GM21447 (cell line): ENCODE results near the gene SLC43A3.
"Not testable (repeated sequence)": the region's sequence is repeated elsewhere in the genome, so short reads cannot be mapped to it uniquely, and the experiment has no call there.

ENCODE experiments used
- ATAC-seq: cut with Tn5 transposase; IDR thresholded peaks from one replicate; pipeline ENCODE4 v1.9.1; 2021; ENCODE audit not compliant: unreplicated experiment

The SLC43A3 gene

DNA sequence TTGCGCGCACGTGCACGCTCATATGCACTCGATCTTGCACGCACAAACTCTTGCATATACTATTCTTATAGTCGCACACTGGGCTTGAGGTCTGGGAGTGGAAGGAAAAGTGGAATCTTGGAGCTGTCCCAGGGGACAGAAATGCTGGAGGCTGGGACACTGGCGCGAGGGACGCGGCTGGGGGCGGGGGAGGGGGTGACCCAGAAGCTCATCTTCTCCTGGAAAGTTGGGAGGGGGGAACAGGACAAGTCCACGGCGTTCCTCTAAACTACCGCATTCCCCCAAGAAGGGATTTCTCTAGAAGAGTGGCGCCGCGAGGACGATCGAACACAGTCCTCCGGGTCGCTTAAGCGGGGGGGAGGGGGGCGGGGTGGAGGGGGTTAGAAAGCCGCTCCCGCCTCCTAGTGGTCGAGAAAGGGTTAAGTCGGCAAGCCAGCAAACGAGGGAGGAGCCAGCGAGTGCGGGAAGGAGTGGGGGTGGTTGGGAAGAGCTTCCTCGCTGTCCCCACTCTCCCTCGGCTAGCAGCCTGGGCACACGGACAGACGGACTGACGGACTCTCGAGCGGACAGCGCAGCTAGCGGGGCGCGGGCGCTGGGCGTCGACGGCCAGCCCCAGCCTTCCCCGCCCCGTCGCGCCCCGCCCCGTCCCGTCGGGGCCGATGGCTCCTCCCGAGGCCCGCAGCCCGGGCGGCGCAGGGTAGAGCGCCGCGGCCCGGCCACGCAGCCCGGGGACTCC is 33.3 kb upstream of the SLC43A3 start, which contains the start of gene RTN4RL2:
Gene RTN4RL2 (plus strand): TSS at position 507 of the 736 bp plus-strand sequence. CDS start 338 bp downstream, outside the sequence.
- ATAC-seq, result peak; percentile 42

DNA sequence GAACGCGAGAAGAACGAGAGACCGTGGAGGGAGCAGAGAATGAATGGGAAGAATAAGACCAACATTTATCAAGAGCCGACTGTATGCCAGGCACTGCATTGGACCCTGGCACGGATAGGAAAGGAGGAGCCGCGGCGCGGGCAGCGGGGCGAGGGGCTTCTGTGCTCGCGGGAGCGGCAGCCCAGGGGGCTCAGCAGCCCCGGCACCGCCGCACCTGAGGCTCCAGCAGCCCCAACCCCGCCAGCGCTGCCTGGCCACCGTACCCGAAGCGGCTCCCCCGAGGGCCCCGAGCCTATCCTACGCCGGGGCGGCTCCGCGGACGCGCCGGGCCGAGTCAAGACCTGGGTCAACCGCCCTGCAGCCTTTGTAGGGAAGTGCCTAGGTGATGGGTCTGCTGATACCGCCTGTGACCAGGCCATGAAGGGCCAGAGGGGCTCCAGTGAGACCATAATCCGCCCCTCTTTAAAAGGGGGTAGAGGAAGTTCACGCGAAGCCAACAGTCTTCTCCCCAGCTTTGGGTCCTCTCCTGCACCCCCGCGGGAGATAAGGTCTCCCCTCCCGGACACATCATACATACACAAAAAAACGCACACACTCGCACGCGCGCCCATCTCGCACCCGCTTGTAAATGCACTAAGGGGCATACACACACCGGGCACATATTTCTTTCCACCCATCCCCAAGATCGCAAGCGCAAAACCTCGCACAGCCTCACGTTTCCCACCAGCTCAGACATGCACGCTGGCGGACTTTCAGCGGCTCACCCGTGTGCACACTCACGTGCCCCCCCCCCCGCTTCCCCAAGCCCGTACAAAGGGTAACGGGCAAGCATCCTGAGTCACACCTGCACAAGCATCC is 32.5 kb upstream of the SLC43A3 start:
- no peak for ATAC-seq

DNA sequence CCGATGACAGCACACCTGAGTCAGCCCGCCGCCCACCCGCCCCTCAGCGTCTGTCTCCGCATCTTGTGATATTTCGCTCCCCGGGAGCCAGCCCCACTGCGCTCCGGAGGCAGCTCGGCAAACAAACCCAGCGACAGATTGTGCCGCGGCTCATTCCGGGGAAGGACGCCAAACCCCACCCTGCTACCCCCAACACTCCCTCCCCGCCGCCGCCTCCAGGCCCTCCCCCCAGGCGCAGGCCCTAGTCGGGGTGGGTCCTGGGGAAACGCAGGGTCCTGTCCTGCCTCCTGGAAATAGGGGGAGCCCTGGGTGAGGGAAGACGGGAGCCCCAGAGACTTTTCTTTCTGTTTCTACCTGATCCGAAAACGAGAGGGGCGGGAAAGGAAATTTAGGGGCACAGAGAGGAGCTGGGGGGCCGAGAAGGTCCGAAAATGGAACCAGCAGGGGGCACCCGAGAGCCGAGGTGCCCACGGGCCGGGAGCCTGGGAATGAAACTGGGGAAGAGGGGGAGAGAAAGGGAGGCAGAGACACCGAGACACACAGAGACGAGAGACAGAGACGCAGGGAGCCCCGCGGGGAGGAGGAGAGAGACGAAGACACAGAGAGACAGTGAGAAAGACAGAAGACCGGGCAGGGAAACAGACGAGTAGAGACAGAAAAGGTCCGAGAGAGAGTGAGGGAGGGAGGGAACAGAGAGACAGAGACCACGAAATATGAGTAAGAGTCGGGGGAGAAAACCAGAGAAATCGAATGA is 31.7 kb upstream of the SLC43A3 start:
- ATAC-seq, result no peak

DNA sequence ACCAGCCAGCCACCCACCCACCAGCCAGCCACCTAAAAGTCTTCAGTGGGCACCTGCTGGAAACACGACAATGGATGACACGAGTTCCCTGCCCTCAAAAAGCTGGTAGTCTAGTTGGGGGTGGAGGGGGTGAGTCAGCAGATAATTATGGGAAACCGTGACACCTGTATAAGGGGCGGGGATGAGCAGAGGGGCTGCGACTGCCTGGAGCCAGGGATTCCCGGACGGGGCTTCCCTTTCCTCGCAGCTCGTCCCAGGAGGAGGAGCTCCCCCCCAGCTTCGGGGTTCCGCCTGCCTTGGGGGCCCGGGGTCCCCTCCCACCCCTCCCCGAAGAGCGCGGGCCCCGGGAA is 31.1 kb upstream of the SLC43A3 start:
- ATAC-seq, result no peak

DNA sequence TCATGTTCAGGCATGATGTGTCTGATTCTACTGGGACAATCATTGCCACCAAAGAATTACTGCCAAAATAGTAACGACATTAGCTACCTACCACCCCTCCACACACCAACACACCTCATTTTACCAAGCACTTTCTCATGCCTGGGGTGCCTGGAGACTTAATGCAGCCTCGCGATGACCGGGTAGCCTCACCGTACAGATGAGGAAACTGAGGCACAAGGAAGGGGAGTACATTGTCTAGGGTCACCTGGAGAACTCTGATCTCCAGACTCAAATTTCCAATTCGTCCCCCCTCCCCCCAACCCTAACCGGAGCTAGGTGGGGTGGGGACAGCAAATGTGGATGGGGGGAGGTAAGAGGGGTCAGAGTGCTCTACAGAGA is 30.7 kb upstream of the SLC43A3 start:
- ATAC-seq, result no peak

DNA sequence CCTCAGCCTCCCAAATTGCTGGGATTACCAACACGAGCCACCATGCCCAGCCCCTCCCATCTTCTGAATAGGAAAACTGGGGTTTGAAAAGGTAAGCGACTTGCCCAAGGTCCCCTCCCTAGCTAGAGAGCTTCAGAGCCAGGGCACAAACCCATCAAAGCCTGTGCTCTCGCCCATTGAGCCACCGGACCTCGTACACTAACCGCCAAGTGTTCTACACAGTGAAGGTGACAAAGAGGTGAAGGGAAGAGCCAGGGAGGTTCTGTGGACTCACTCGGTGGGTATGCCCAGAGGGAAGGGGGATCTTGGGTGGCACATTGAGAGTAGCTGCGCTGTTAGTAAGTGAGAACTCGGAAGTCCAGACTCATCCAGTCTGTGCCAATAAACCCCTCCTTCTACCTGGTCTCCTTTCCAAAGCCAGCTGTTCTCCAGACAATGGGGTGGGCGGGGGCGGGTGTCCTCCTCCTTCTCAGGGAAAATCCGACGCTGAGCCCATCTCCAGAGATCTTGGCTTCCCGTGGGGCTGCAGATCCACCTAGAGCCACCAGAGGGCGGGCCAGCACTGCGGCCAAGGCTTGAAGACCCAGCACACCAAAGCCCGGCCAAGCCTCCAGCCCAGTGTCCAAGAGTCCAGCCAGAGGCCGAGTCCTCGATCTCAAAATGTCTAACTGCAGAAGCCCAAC is 30.2 kb upstream of the SLC43A3 start:
- no peak for ATAC-seq

- ATAC-seq, result no peak
Measured at GRCh38 chr11:57453543-57454177, 26.7 kb upstream of the SLC43A3 start.

- no peak for ATAC-seq
Measured at GRCh38 chr11:57446055-57446454, 19.1 kb upstream of the SLC43A3 start.

DNA sequence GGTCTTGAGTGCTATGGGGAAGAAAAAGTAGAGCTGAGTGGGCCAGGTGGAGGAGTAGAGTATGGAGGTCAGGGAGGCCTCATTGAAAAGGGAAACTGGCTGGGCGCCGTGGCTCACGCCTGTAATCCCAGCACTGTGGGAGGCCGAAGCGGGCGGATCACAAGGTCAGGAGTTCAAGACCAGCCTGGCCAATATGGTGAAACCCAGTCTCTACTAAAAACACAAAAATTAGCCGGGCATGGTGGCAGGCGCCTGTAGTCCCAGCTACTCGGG is 18.1 kb upstream of the SLC43A3 start:
- not testable (repeated sequence) for ATAC-seq

- ATAC-seq, result no peak
Measured at GRCh38 chr11:57444362-57445121, 17.6 kb upstream of the SLC43A3 start.

DNA sequence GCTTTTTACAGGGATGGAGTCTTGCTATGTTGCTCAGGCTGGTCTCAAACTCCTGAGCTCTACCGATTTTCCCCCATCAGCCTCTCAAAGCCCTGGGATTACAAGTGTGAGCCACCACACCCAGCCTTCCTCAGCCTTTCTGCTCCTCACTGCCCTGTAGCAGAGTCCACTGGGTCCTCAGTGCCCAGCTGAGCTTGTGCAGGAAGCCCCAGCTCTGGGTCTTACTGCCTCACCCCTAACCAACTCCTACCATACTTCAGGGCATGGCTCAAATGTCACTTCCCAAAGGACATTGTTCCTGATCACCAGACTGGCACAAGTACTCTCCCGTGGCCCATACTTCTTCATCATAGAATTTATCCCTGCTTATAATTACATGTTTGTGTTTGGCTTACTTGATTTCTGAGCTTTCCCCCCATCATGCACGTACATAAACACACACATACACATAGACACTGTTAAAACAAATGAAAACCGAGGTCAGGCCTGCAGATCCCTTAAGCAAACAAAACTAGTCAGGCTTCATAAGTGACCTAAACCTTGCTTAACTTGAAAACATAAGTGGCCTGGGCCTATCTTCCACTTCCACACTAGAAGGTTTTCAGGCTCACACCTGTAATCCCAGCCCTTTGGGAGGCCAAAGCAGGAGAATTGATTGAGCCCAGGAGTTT is 14.0 kb upstream of the SLC43A3 start:
- ATAC-seq, result no peak

DNA sequence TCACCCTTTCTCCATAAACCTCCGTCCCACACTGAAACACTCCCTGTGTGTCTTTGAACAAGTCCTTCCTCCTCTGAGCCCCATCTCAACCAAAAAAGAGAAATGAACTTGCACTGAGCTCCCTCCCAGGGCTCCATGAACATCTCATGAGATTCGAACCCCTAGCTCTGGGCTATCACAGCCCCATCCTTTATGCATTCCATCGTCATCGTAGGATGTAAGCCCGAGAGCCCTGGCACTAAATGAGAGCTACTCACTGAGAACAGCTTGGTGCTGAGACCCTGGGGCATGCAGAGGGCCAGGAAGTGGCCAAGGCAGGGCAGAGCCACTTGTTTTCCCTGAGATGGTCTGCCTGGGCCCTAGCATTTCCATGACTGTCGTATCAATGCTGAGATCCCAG is 12.9 kb upstream of the SLC43A3 start:
- ATAC-seq, result no peak

DNA sequence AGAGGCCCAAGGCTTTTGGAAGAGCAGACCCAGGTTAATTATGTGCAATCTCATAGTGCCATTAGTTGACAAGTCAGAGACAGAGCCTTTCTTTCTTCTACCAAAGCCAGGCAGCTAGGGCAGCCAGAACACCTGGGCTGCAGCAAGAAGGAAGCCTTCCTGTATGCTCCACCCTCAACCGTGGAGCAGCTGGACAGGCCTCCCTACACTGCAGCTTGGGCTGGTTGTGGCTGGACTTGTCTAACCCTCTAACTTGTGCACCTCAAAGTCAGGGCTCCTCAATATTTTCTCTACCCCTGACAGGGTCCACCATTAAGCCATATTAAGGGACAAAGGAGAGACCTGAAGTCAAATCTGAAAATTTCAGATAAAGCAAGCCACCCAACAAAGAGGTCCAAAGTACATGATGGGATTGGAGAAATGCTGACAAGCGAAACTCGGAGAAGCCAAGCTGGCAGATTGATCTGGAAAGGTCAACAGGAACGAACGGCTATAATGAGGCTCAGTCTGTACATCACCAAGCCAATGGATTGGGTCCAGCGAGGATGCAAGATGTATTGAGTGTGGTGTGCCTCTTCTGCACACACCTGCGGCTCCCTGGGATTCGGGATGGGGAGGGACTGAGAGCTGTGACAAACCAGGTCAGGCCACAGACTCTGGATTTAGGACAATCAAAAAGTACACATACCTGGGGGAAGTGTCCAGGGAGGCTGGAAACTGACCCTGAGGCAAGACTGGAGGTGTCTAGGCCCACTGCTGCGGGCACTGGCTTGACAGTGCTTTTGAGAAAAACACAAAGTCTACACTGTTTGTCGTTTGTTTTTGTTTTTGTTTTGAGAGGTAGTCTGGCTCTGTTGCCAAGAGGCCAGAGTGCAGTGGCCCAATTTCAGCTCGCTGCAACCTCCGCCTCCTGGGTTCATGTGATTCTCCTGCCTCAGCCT is 11.7 kb upstream of the SLC43A3 start:
- ATAC-seq, result no peak

- ATAC-seq, result no peak
Measured at GRCh38 chr11:57436031-57436430, 9.1 kb upstream of the SLC43A3 start.

DNA sequence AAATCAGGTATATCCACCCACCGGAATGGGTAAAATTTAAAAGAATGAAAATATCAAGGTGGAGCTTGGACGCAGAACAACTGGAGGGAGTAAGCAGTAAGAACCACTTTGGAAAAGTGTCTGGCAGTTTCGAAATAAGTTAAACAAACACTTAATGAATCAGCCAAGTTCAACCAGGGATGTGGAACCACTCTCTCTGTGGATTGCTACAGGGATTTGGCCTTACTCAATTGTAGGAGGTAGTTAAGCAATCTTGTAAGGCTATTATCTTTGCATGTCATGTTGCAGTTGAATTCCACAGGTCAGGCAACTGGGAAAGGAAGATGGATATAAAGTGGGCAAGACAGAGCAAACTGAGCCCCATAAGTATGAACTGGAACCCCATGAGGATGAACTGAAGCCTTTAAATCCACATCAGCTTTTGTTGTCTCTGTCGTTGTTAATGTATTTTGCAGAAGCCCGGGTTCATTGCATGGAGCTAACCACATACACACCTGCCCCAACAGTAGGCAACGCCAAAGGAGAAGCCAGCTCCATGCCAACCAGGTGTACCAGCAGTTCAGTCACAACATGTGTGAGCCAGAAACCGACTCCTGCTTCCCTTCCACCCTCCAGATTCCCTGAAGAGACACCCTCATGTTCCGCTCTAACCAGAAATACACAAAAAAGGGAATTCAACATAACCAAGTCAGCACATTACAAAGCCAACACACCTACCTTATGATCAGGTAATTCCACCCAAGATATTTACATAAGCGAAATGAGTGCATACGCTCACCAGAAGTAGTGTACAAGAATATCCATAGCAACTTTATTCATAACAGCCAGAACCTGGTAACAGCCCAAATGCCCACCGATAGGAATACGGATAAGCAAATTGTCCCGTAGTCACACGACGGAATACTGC is 8.0 kb upstream of the SLC43A3 start:
- no peak for ATAC-seq

- ATAC-seq, result no peak
Measured at GRCh38 chr11:57432714-57433163, 5.8 kb upstream of the SLC43A3 start.

GRCh38 chr11:57432149-57432561 is 5.2 kb upstream of the SLC43A3 start:
- ATAC-seq, result no peak
